Parathyroid adenoma (tissue), 2 donors: ENCODE measurements around the gene JDP2.

Source experiments
- H2AFZ ChIP-seq: fragments of 300-600 bp; sonication (generic); one replicate; pipeline ENCODE4 v1.7.0; 2017; ENCODE audit warnings: antibody characterized with exemption, mild to moderate bottlenecking
- H3K27ac ChIP-seq: fragments of 300-600 bp; sonication (generic); one replicate; pipeline ENCODE4 v1.7.0; 2017
- H3K27me3 ChIP-seq: fragments of 300-600 bp; sonication (generic); one replicate; pipeline ENCODE4 v1.7.0; 2017; ENCODE audit warnings: low read length; ENCODE audit not compliant: control insufficient read depth, insufficient read depth
- H3K36me3 ChIP-seq: fragments of 300-600 bp; sonication (generic); one replicate; pipeline ENCODE4 v1.7.0; 2017; ENCODE audit warnings: low read length; ENCODE audit not compliant: control insufficient read depth, insufficient read depth
- H3K4me1 ChIP-seq: fragments of 300-600 bp; sonication (generic); one replicate; pipeline ENCODE4 v1.7.0; 2017; ENCODE audit warnings: control low read depth
- H3K4me2 ChIP-seq: fragments of 300-600 bp; sonication (generic); one replicate; pipeline ENCODE4 v1.7.0; 2017; ENCODE audit warnings: low read length
- H3K4me3 ChIP-seq: fragments of 300-600 bp; sonication (generic); one replicate; pipeline ENCODE4 v1.7.0; 2017; ENCODE audit warnings: low read depth, low read length
- H3K79me2 ChIP-seq: fragments of 300-600 bp; sonication (generic); one replicate; pipeline ENCODE4 v1.7.0; 2017; ENCODE audit warnings: control low read depth
- H3K9ac ChIP-seq: fragments of 300-600 bp; sonication (generic); one replicate; pipeline ENCODE4 v1.7.0; 2017; ENCODE audit warnings: mild to moderate bottlenecking
- H3K9me3 ChIP-seq: fragments of 300-600 bp; sonication (generic); one replicate; pipeline ENCODE4 v1.7.0; 2017; ENCODE audit warnings: low read length; ENCODE audit not compliant: control insufficient read depth
- CTCF ChIP-seq: fragments of 300-600 bp; sonication (generic); IDR thresholded peaks from one replicate; pipeline ENCODE4 v1.7.0; 2017; ENCODE audit warnings: antibody characterized with exemption, mild to moderate bottlenecking
- donor health status: primary hyperparathyroidism.

The JDP2 gene

GRCh38 chr14:75493592-75494087 is 65.8 kb downstream of the JDP2 start:
- no peak for TF ChIP-seq CTCF
- no peaks in the 10 kb centered on the region for H3K36me3 ChIP-seq
- H3K4me2 ChIP-seq: no peak overlapping the region
- H2AFZ ChIP-seq: no peak overlapping the region
- no peak overlapping the region for H3K9ac ChIP-seq
- no peaks in the 10 kb centered on the region for H3K27me3 ChIP-seq
- peaks cover 25% of the 10 kb centered on the region for H3K4me1 ChIP-seq
- no peaks in the 10 kb centered on the region for H3K79me2 ChIP-seq
- no peaks in the 10 kb centered on the region for H3K9me3 ChIP-seq
- no peak overlapping the region for H3K27ac ChIP-seq
- H3K4me3 ChIP-seq: no peak overlapping the region

DNA sequence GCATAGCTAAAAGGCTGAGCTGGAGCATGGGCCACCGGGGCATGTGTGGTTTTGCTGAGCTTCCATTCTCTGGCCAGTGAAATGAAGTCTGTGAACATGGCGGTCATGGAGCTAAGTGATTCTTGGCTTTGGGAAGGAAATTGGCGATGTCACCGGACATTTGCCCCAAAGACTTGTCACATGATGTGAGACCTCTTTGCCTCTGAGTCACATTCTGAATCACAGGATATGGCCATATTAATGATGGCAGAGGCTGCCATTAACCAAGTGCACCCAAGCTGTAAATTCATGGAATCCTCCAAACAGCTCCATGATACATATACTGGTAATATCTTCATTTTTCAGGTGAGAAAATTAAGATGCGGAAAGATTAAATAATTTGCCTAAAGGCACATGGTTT is 67.1 kb downstream of the JDP2 start:
- Histone ChIP-seq H3K9ac (no peak overlapping the region), H3K9me3 (no peaks in the 10 kb centered on the region), H2AFZ (no peak overlapping the region), H3K27me3 (no peaks in the 10 kb centered on the region), H3K36me3 (no peaks in the 10 kb centered on the region), H3K4me2 (peak overlapping the region; percentile 48), H3K4me3 (no peak overlapping the region), H3K79me2 (no peaks in the 10 kb centered on the region), H3K4me1 (peaks cover 34% of the 10 kb centered on the region), H3K27ac (peak overlapping the region; percentile 78)
- TF ChIP-seq CTCF: no peak

- H3K27ac ChIP-seq: peak overlapping the region; percentile 78
Observed at GRCh38 chr14:75495399-75495798, 67.6 kb downstream of the JDP2 start.

GRCh38 chr14:75495882-75496281 is 68.1 kb downstream of the JDP2 start:
- no peaks in the 10 kb centered on the region for H3K36me3 ChIP-seq
- H3K9me3 ChIP-seq: no peaks in the 10 kb centered on the region
- H3K9ac ChIP-seq: no peak overlapping the region
- H3K4me2 ChIP-seq: peak overlapping the region; percentile 48
- H3K27ac ChIP-seq: peak overlapping the region; percentile 78
- TF ChIP-seq CTCF: no peak
- H3K4me3 ChIP-seq: no peak overlapping the region
- H2AFZ ChIP-seq: peak overlapping the region; percentile 47
- peaks cover 38% of the 10 kb centered on the region for H3K4me1 ChIP-seq
- no peaks in the 10 kb centered on the region for H3K27me3 ChIP-seq
- no peaks in the 10 kb centered on the region for H3K79me2 ChIP-seq

More at GRCh38 chr14:75495399-75495798, 67.6 kb downstream of the JDP2 start:
- Histone ChIP-seq H3K9me3 (no peaks in the 10 kb centered on the region), H3K4me3 (no peak overlapping the region), H3K9ac (no peak overlapping the region), H3K79me2 (no peaks in the 10 kb centered on the region), H3K4me1 (peaks cover 35% of the 10 kb centered on the region), H3K27me3 (no peaks in the 10 kb centered on the region), H2AFZ (peak overlapping the region; percentile 39), H3K36me3 (no peaks in the 10 kb centered on the region), H3K4me2 (peak overlapping the region; percentile 48)
- no peak for TF ChIP-seq CTCF

DNA sequence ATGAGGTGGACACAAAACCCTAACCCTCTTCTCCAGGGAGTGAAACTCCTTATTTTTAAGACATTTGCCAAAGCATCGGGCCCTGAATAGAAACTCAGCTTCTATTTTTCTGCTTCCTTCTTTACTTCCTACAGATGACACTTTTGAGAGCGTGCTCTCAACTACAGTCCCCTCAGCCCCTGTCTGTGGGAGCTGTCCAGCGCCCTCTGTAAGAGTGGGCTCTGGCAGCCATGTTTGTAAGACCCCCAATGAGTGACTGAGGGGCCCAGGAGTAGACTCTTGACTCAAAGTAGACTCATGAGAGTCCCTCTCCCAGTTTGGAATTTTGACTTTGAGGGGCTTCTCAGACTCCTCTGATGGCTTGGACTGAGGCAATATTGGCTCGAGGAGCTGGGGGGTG is 68.9 kb downstream of the JDP2 start:
- Histone ChIP-seq H3K79me2 (no peaks in the 10 kb centered on the region), H3K4me3 (no peak overlapping the region), H3K9me3 (no peaks in the 10 kb centered on the region), H3K4me2 (no peak overlapping the region), H3K4me1 (peaks cover 43% of the 10 kb centered on the region), H3K36me3 (no peaks in the 10 kb centered on the region), H3K27me3 (no peaks in the 10 kb centered on the region), H2AFZ (peak overlapping the region; percentile 42), H3K27ac (peak overlapping the region; percentile 78), H3K9ac (no peak overlapping the region)
- TF ChIP-seq CTCF: no peak
